GM19240 (cell line): ENCODE measurements around the gene HTR3A.
"Not testable (repeated sequence)": the region's sequence is repeated elsewhere in the genome, so short reads cannot be mapped to it uniquely, and the experiment has no call there.

Experiments
- DNase-seq: peaks from one replicate; pipeline ENCODE4 v3.0.0; 2011; ENCODE audit warnings: low spot score; ENCODE audit not compliant: insufficient read length

The HTR3A gene

GRCh38 chr11:113974741-113975470, at the start of gene HTR3A:
HTR3A (plus strand) TSS chr11:113975108; CDS start chr11:113975326, 218 bp downstream.
- no peak for DNase-seq

DNA sequence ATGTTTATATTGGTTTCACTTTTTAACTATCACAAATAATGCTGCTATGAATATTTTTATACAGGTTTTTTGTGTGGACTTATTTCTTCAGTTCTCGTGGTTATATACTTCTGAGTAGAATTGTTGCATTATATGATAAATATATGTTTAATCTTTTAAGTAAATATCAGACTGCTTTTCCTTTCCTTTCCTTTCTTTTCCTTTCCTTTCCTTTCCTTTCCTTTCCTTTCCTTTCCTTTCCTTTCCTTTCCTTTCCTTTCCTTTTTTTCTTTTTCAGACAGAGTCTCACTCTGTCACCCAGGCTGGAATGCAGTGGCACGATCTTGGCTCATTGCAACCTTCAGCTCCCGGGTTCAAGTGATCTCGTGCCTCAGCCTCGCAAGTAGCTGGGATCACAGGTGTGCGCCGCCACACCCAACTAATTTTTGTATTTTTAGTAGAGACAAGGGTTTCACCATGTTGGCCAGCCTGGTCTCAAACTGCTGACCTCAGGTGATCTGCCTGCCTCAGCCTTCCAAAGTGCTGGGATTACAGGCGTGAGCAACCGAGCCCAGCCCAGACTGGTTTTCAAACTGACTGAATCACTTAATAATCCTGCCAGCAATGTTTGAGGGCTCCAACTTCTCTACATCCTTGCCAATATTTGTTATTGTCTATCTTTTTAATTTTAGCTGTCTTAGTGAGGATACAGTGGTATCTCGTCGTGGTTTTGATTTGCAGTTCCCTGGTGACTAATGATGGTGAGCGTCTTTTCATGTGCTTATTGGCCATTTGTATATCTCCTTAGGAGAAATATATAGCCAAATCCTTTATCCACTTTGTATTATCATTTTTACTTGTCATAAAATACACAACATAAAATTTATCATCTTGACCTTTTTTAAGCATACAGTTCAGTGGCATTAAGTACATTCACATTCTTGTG, 48.4 kb upstream of the HTR3A start:
- DNase-seq: no peak

DNA sequence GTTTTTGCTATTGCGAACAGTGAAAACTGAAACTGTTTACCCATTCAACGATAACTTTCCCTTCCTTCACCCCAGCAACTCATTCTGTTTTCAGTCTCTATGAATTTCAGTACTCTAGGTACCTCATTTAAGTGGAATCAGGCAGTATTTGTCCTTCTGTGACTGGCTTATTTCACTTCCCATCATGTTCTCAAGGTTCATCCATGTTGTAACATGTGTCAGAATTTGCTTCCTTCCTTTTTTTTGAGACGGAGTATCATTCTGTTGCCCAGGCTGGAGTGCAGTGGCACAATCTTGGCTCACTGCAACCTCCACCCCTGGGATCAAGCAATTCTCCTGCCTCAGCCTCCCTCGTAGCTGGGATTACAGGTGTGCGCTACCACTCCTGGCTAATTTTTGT, 46.6 kb upstream of the HTR3A start:
- no peak for DNase-seq

DNA sequence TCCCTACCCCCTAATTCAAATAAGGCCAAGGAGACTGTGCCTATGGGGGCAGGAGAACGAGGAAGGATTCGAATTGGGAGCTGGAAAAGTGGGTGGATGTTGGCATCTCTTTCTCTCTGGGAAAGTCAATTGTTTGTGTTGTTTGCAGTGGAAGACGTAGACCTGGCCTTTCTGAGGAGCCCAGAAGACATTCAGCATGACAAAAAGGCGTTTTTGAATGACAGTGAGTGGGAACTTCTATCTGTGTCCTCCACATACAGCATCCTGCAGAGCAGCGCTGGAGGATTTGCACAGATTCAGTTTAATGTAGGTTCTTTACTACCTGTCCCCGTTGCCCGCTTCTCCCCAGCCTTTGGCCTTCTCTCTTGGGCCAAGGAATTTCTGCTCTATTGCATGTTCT, 42.1 kb upstream of the HTR3A start:
- no peak for DNase-seq

DNA sequence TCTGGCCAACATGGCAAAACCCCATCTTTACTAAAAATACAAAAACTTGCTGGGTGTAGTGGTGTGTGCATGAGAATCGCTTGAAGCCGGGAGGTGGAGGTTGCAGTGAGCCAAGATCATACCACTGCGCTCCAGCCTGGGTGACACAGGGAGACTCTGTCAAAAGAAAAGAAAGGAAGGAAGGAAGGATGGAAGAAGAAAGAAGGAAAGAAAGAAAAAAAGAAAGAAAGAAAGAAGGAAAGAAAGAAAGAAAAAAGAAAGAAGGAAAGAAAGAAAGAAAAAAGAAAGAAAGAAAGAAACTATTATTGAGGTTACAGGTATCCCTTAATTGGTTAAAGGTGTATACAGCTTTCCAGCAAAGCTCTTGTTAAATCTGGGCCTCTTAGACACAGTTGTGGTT, 40.7 kb upstream of the HTR3A start:
- not testable (repeated sequence) for DNase-seq

DNA sequence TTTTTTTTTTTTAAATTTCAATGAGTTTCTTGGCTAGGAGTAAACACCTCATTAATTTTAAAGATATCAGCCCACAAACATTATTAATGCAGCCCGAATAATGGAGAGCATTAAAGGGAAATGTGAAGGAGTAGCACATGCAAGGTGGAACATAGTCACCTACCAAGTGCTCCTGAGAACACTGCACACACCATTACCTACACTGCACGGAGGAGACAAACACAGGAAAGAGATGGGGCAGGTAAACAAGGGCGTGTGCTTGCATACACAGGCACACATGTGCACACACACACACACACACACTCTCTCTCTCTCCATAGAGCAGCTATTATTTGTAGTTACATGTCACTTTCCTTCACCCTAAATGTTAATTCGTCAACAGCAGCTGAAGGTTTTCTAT, 40.1 kb upstream of the HTR3A start:
- no peak for DNase-seq

DNA sequence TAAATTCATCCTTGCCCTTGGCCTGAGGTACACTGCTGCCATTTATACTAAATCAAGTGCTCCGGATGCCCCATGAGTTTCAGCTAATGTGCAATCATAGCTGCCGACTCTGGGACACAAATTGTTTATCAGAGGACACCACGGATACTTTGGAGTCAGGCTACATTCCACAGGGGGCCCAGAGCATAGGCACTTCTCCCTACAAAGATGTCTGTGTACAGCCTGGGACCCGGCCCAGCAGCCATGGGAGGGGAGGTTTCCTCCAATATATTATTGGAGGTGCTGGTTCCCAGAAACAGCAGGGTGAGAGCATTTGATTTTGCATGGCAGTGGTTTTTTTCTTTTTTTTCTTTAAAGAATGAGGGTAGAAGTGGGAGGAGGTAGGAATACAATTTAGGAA, 39.0 kb upstream of the HTR3A start:
- DNase-seq: no peak

- no peak for DNase-seq
Measured at GRCh38 chr11:113937918-113938317, 37.0 kb upstream of the HTR3A start.

DNA sequence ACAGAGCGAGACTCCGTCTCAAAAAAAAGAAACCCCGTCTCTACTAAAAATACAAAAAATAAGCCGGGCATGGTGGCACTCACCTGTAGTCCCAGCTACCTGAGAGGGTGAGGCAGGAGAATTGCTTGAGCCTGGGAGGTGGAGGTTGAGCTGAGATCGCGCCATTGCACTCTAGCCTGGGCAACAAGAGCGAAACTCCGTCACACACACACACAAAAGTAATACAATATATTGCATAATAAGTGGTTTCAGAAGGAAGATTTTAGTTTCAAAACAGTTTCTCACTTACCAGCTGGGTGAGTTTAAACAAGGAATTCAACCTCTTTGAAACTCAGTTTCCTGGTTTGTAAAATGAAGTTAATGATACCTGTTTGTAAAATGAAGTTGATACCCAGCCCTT, 32.7 kb upstream of the HTR3A start:
- no peak for DNase-seq

DNA sequence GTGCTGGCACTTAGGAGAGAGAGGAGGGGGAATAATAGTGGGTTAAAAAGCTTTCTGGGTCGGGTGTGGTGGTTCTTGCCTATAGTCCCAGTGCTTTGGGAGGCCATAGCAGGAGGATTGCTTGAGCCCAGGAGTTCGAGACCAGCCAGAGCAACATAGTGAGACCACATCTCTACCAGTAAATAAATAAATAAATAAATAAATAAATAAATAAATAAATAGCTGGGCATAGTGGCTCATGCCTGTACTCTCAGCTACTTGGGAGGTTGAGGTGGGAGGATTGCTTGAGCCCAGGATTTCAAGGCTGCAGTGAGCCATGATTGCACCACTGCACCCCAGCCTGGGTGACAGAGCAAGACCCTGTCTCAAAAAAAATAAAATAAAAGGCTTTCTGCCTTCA, 28.7 kb upstream of the HTR3A start:
- not testable (repeated sequence) for DNase-seq

GRCh38 chr11:113947994-113948393, 26.9 kb upstream of the HTR3A start:
- DNase-seq: no peak

GRCh38 chr11:113949891-113950290, 25.0 kb upstream of the HTR3A start:
- DNase-seq: no peak

- DNase-seq: no peak
Measured at GRCh38 chr11:113951537-113951936, 23.4 kb upstream of the HTR3A start.

- DNase-seq: no peak
Measured at GRCh38 chr11:113952070-113952469, 22.8 kb upstream of the HTR3A start.

GRCh38 chr11:113952588-113952987, 22.3 kb upstream of the HTR3A start:
- DNase-seq: no peak

- DNase-seq: no peak
Measured at GRCh38 chr11:113954235-113954634, 20.7 kb upstream of the HTR3A start.

GRCh38 chr11:113956986-113957385, 17.9 kb upstream of the HTR3A start:
- no peak for DNase-seq

GRCh38 chr11:113960702-113961330, 14.1 kb upstream of the HTR3A start:
- DNase-seq: no peak

DNA sequence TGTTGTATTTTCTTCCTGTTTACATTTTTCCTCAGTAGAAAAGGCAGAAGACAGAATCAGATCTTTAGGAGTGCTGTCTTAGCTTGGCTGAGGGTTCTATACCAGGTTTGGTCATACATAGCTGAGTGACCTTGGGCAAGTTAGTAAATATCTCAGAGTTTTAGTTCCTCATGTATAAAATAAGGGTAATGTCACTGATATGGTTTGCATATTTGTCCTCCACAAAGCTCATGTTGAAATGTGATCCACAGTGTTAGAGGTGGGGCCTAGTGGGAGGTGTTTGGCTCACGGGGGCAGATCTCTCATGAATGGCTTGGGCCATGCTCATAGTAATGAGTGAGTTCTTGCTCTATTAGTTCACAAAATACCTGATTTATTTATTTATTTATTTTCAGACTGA, 7.5 kb upstream of the HTR3A start:
- no peak for DNase-seq

DNA sequence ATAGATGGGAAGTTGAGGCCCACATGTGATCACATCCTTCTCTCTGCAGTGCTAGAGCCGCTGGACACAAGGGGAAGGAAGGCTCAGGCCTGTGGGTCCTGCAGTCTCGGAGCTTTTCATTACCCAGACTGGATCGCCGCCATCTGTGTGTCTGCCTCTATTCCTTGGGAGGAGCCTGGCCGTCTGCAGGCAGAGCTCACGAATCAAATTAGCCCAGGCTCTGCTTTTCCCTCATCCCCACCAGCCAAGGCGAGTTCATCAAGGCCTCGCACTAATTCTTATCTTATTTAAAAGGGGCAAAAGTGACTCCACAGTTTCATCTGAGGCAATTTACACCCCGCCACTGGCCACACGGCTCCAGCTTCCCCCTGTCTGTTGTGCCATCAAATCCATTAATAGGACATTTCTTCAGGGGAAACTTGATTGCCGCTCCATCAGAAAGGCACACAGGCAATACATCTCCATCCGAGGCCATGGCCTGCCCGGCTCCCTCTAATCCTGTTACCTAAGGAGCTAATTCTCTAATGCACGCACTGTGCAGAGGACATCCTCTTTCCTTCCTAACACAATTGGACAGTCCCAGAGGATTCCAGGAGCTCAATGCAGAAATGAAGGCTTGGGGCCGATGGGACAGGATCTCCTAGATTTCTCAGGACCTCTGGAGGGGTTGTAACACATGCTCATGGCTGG, 3.3 kb upstream of the HTR3A start:
- no peak for DNase-seq

DNA sequence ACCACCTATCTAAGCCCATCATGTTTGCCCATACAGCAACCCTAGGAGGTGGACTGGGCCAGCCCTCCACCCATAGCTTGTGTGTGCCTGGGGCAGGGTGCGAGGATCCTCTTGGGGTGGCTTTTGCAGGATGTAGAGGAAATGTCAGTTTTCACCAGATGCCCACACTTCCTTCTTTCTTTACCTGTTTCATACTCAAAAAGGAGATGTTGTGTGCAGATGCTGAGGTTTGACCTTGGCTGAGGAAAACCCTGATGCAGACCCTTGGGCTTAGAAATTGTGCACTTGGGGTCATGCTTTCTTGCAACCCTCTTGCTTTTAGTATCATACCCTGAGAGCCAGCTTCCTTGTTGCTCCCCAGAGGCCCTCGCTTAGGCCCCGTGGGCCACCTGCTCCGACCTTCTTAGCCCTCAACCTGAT, 2.2 kb downstream of the HTR3A start:
- no peak for DNase-seq

- no peak for DNase-seq
Measured at GRCh38 chr11:113977701-113978100, 2.8 kb downstream of the HTR3A start.
